Testis (tissue), 3 donors: ENCODE data around the gene TACC2. TPM values are rescaled to one million over a fixed set of nuclear protein-coding genes. Genes with fewer than 3 reads are reported as not detected.
A peak's percentile ranks its signal among the peaks of the same experiment; 100 is the strongest.
"Not testable (repeated sequence)": the region's sequence is repeated elsewhere in the genome, so short reads cannot be mapped to it uniquely, and the experiment has no call there.

ENCODE experiments used
- DNase-seq: peaks from one replicate; pipeline ENCODE4 v3.0.0-alpha.2; 2019
- H3K27ac ChIP-seq, 2 donors: fragments of 200-600 bp; sonication (generic); one replicate each; pipeline ENCODE4 v1.5.1; 2019
- H3K27me3 ChIP-seq: fragments of 200-600 bp; sonication (generic); one replicate; pipeline ENCODE4 v1.5.1; 2019
- H3K36me3 ChIP-seq: fragments of 200-600 bp; sonication (generic); one replicate; pipeline ENCODE4 v1.5.1; 2017; ENCODE audit warnings: low read depth; ENCODE audit errors: missing control alignments
- H3K4me1 ChIP-seq: fragments of 200-600 bp; sonication (generic); one replicate; pipeline ENCODE4 v1.5.1; 2019
- H3K4me3 ChIP-seq, 2 donors: fragments of 200-600 bp; sonication (generic); one replicate each; pipeline ENCODE4 v1.5.1; 2017 to 2019
- H3K9me3 ChIP-seq: fragments of 200-600 bp; sonication (generic); one replicate; pipeline ENCODE4 v1.5.1; 2017
- POLR2A ChIP-seq: fragments of 450-650 bp; IDR thresholded peaks from one replicate; pipeline ENCODE4 v1.6.1; 2017; ENCODE audit warnings: antibody characterized with exemption, mild to moderate bottlenecking, moderate library complexity
- WGBS, 2 donors: methylation state at CpG; one replicate each; pipeline ENCODE4 v1.1.5; 2018; 5-methylcytosine and 5-hydroxymethylcytosine counted together
- intact Hi-C: fragments of 100-400 bp; cut with DNase I; formaldehyde crosslinking; loops from one replicate; pipeline ENCODE4 v1.15.1; 2023; ENCODE audit warnings: low total_unique reads
- polyA plus RNA-seq: library from polyadenylated mRNA; stranded (reverse); fragments of 350-450 nt; fragmentation: Illumina TruSeq; extraction: RNeasy Lipid Tissue Mini Kit (QIAGEN cat#74804); gene quantifications from one replicate; pipeline ENCODE4 v1.2.3, GENCODE V29; 2014; ENCODE audit warnings: low read depth, low replicate concordance; ENCODE audit not compliant: insufficient read depth
- total RNA-seq, 2 donors: library from RNA; depleted of rRNA; stranded (reverse); fragments of >200 nt; gene quantifications; one replicate each; pipeline ENCODE4 v1.2.3, GENCODE V29; 2016
- TF ChIP-seq, protein P1 (sequence below), 3 experiments: fragments of 450-650 bp in 2 of 3; fragments of 200-600 bp in 1 of 3; sonication (generic) in 1 of 3; IDR thresholded peaks; one replicate each; pipeline ENCODE4 v1.5.1; 2016 to 2019; ENCODE audit warnings: antibody characterized with exemption in 3 of 3, mild to moderate bottlenecking in 2 of 3, moderate library complexity in 1 of 3

TACC2 gene
- total and polyA plus RNA-seq, 3 donors from 2014 or later, result 18.0 to 24.2 (median 21.3) TPM

- WGBS, 2 donors, result 78 to 88% methylated on average over 4 of the region's 4 CpGs
- TF ChIP-seq POLR2A, result no peak
- TF ChIP-seq, protein P1, sequence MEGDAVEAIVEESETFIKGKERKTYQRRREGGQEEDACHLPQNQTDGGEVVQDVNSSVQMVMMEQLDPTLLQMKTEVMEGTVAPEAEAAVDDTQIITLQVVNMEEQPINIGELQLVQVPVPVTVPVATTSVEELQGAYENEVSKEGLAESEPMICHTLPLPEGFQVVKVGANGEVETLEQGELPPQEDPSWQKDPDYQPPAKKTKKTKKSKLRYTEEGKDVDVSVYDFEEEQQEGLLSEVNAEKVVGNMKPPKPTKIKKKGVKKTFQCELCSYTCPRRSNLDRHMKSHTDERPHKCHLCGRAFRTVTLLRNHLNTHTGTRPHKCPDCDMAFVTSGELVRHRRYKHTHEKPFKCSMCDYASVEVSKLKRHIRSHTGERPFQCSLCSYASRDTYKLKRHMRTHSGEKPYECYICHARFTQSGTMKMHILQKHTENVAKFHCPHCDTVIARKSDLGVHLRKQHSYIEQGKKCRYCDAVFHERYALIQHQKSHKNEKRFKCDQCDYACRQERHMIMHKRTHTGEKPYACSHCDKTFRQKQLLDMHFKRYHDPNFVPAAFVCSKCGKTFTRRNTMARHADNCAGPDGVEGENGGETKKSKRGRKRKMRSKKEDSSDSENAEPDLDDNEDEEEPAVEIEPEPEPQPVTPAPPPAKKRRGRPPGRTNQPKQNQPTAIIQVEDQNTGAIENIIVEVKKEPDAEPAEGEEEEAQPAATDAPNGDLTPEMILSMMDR (IDR thresholded peaks at IDR 0.05), result no peak
- no peaks in the 10 kb centered on the region for H3K9me3 ChIP-seq
- DNase-seq, result no peak
- H3K4me1 ChIP-seq, result no peaks in the 10 kb centered on the region
- H3K27me3 ChIP-seq, result no peaks in the 10 kb centered on the region
- H3K36me3 ChIP-seq, result no peaks in the 10 kb centered on the region
- intact Hi-C loops, result no loop called here
- H3K4me3 ChIP-seq, result no peak overlapping the region
- no peak overlapping the region for H3K27ac ChIP-seq
Observed at GRCh38 chr10:122103592-122103991, 114.6 kb downstream of the TACC2 start.

DNA sequence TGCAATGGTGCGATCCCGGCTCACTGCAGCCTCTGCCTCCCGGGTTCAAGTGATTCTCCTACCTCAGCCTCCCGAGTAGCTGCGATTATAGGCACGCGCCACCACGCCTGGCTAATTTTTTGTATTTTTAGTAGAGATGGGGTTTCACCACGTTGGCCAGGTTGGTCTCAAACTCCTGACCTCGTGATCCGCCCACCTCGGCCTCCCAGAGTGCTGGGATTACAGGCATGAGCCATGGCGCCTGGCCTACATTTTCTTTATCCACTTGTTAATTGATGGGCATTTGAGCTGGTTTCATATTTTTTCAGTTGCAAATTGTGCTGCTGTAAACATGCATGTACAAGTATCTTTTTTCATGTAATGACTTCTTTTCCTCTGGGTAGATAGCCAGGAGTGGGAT is 119.8 kb downstream of the TACC2 start:
- H3K4me1 ChIP-seq, intact Hi-C loops, H3K9me3 ChIP-seq, H3K27ac ChIP-seq, DNase-seq, H3K27me3 ChIP-seq, H3K4me3 ChIP-seq, H3K36me3 ChIP-seq: not testable (repeated sequence)
- 90 to 98% methylated on average over 13 of the region's 13 CpGs for WGBS, 2 donors

DNA sequence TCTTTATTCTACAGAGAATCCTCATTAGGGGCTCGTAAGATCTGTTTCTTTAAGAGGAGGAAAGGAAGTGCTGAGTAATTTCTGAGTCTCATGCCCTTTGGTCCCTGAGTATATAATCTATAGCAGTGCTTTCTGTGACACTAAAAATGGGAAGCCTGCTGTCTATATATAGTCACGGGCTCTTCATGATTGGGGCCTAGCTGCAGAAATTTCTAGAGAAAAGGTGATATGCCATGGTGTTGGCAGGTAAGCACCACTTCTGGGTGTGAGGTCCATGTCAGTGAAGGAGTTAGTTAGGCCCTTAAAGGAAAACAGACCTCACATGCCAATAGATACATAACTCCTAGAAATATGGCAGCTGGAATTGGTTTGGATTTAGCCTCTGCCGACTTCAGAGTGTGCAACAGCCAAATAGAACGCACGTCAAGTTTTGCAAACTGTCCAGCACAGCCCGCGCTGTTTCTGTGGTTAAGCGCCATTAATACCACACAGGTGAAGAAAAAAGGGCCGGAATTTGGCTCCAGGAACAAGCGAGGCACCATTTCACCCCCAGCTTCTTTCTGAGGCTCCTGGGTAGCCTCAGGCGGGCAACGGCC is 123.2 kb downstream of the TACC2 start:
- Histone ChIP-seq H3K27me3 (no peaks in the 10 kb centered on the region), H3K27ac (peak overlapping the region; percentile 86 to 95), H3K9me3 (no peaks in the 10 kb centered on the region), H3K4me3 (peak overlapping the region; percentile 64 to 83), H3K36me3 (no peaks in the 10 kb centered on the region), H3K4me1 (peaks cover 6% of the 10 kb centered on the region)
- DNase-seq, result peak; percentile 18
- intact Hi-C loops, result loop anchor here (10.0 kb wide), 2 partner anchors 57 to 187 kb away; partner anchors contain the start of gene ATE1
- TF ChIP-seq, protein P1 (IDR thresholded peaks at IDR 0.05), result no peak
- no peak for TF ChIP-seq POLR2A
- WGBS, 2 donors, result 8 to 21% methylated on average over 12 of the region's 12 CpGs

- 0 to 1% methylated on average over 9 to 33 of the region's 63 CpGs for WGBS, 2 donors
- Histone ChIP-seq H3K27me3 (no peaks in the 10 kb centered on the region), H3K36me3 (no peaks in the 10 kb centered on the region), H3K27ac (peak overlapping the region; percentile 86 to 95), H3K4me3 (peak overlapping the region; percentile 64 to 83), H3K9me3 (no peaks in the 10 kb centered on the region), H3K4me1 (peaks cover 6% of the 10 kb centered on the region)
- intact Hi-C loops, result loop anchor here (10.0 kb wide), 2 partner anchors 58 to 188 kb away; partner anchors contain the start of gene ATE1
- no peak for TF ChIP-seq POLR2A
- TF ChIP-seq, protein P1 (IDR thresholded peaks at IDR 0.05), result peak in 1 of 3 experiments; percentile 55
- DNase-seq, result peak; percentile 84
Observed at GRCh38 chr10:122112625-122113160, 123.7 kb downstream of the TACC2 start.

GRCh38 chr10:122113161-122113944 is 124.4 kb downstream of the TACC2 start:
- H3K27ac ChIP-seq, result peak overlapping the region; percentile 86 to 95
- peak overlapping the region; percentile 64 to 83 for H3K4me3 ChIP-seq
- TF ChIP-seq POLR2A, result peak; percentile 57
- TF ChIP-seq, protein P1 (IDR thresholded peaks at IDR 0.05), result peak in 1 of 3 experiments; percentile 62
- WGBS, 2 donors, result 0 to 2% methylated on average over 26 to 73 of the region's 77 CpGs
- no peaks in the 10 kb centered on the region for H3K27me3 ChIP-seq
- no peaks in the 10 kb centered on the region for H3K36me3 ChIP-seq
- peak; percentile 81 for DNase-seq
- no peaks in the 10 kb centered on the region for H3K9me3 ChIP-seq
- peaks cover 6% of the 10 kb centered on the region for H3K4me1 ChIP-seq
- intact Hi-C loops, result loop anchor here (10.0 kb wide), 2 partner anchors 59 to 189 kb away; partner anchors contain the start of gene ATE1
